ENCODE results near the gene CREB3L2.

DNA sequence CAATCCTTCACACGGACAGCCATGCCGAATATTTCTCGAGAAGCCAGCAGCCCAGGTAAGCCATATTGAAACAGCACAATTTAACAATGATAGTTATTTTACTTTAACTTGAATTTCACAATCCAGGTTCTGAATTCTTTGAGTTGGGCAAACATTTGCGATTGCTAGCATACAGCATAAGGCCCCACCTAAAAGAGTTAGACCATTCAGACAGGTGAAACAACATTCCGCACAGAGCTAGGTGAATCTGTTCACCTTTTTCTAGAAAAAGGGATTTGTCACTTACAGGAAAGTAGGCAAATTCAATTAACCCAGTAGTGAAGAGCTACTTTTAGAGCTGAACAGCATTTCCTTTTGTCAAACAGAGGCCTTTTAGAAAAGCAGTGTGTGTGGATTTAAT is 45.3 kb downstream of the CREB3L2 start:
- TF ChIP-seq, protein P1, sequence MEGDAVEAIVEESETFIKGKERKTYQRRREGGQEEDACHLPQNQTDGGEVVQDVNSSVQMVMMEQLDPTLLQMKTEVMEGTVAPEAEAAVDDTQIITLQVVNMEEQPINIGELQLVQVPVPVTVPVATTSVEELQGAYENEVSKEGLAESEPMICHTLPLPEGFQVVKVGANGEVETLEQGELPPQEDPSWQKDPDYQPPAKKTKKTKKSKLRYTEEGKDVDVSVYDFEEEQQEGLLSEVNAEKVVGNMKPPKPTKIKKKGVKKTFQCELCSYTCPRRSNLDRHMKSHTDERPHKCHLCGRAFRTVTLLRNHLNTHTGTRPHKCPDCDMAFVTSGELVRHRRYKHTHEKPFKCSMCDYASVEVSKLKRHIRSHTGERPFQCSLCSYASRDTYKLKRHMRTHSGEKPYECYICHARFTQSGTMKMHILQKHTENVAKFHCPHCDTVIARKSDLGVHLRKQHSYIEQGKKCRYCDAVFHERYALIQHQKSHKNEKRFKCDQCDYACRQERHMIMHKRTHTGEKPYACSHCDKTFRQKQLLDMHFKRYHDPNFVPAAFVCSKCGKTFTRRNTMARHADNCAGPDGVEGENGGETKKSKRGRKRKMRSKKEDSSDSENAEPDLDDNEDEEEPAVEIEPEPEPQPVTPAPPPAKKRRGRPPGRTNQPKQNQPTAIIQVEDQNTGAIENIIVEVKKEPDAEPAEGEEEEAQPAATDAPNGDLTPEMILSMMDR (IDR thresholded peaks at IDR 0.05; ENCODE audit: insufficient read depth, low read length, poor library complexity, severe bottlenecking) = no peak
- TF ChIP-seq EZH2phosphoT487 (conservative IDR thresholded peaks at IDR 0.05; ENCODE audit: low read length) = no peak

Measured in SU-DHL-6 (cell line).